Bronchial epithelial cell (primary cell): ENCODE data around the gene SHC1. TPM values are rescaled to one million over a fixed set of nuclear protein-coding genes. Genes with fewer than 3 reads are reported as not detected.

ENCODE experiments used
- DNase-seq: peaks from one replicate; pipeline ENCODE4 v3.0.0-alpha.2; 2010; ENCODE audit warnings: low read depth
- FAIRE-seq: peaks from 2 replicates; lab custom pipeline; 2011; peaks lifted over from hg19 to GRCh38; lab: Jason Lieb, UNC
- H3K27me3 ChIP-seq: 2 replicates; pipeline ENCODE4 v1.5.1; 2011; ENCODE audit warnings: low read length; ENCODE audit not compliant: control insufficient read depth, insufficient read depth
- H3K36me3 ChIP-seq: 2 replicates; pipeline ENCODE4 v1.5.1; 2011; ENCODE audit warnings: low read length; ENCODE audit not compliant: control insufficient read depth, insufficient read depth
- H3K4me3 ChIP-seq: 2 replicates; pipeline ENCODE4 v1.5.1; 2011; ENCODE audit warnings: mild to moderate bottlenecking, low read depth, low read length, control low read depth
- CTCF ChIP-seq: IDR thresholded peaks from 2 replicates; pipeline ENCODE4 v1.5.1; 2011; ENCODE audit warnings: mild to moderate bottlenecking, moderate library complexity, low read length, control low read depth, inconsistent platforms; ENCODE audit not compliant: insufficient read depth, severe bottlenecking
- total RNA-seq: library from RNA; depleted of rRNA; stranded (reverse); fragments of >200 nt; gene quantifications from 2 replicates; pipeline ENCODE4 v1.2.1, GENCODE V29; 2014

SHC1 gene
- total RNA-seq = 216 and 351 TPM in 2 replicates

- H3K36me3 ChIP-seq = peaks cover 29% of the 10 kb centered on the region
- no peak for TF ChIP-seq CTCF
- H3K27me3 ChIP-seq = no peaks in the 10 kb centered on the region
- peak within 1 kb of the TSS; percentile 74 for H3K4me3 ChIP-seq
- DNase-seq = peak; percentile 87
- FAIRE-seq = no peak
Observed at GRCh38 chr1:154970631-154971340, at the start of gene SHC1. Gene SHC1, minus strand, starts transcription at chr1:154970747. Its CDS starts 221 bp downstream, at chr1:154970526.

GRCh38 chr1:155019377-155020245, 49.1 kb upstream of the SHC1 start:
- no peak for TF ChIP-seq CTCF
- peaks cover 18% of the 10 kb centered on the region for H3K36me3 ChIP-seq
- H3K27me3 ChIP-seq = no peaks in the 10 kb centered on the region
- no peak overlapping the region for H3K4me3 ChIP-seq
- DNase-seq (no peak), FAIRE-seq (no peak)

- no peak for FAIRE-seq
- TF ChIP-seq CTCF = no peak
- DNase-seq = no peak
- H3K4me3 ChIP-seq = no peak overlapping the region
- H3K36me3 ChIP-seq = peaks cover 23% of the 10 kb centered on the region
- H3K27me3 ChIP-seq = no peaks in the 10 kb centered on the region
Observed at GRCh38 chr1:155018617-155019348, 48.2 kb upstream of the SHC1 start.

- no peak for TF ChIP-seq CTCF
- Histone ChIP-seq H3K27me3 (no peaks in the 10 kb centered on the region), H3K4me3 (no peak overlapping the region), H3K36me3 (peaks cover 25% of the 10 kb centered on the region)
- DNase-seq (no peak), FAIRE-seq (no peak)
Observed at GRCh38 chr1:155017946-155018316, 47.4 kb upstream of the SHC1 start.

- peak; percentile 92 for DNase-seq
- peak overlapping the region; percentile 3 for H3K4me3 ChIP-seq
- H3K36me3 ChIP-seq = peaks cover 32% of the 10 kb centered on the region
Observed at GRCh38 chr1:155017041-155017945, 46.7 kb upstream of the SHC1 start.

More at GRCh38 chr1:155017041-155017945, 46.7 kb upstream of the SHC1 start:
- H3K27me3 ChIP-seq = no peaks in the 10 kb centered on the region
- peak; percentile 100 for TF ChIP-seq CTCF
- FAIRE-seq = no peak
